GM12878 (cell line): Measurements from ENCODE around the gene DTL. TPM values are rescaled to one million over a fixed set of nuclear protein-coding genes. Genes with fewer than 3 reads are reported as not detected.

ENCODE experiments used
- ATAC-seq: fragments of 200-7000 bp; cut with Tn5 transposase; 3 replicates; pipeline ENCODE4 v1.9.1; 2020; ENCODE audit warnings: mild to moderate bottlenecking, moderate library complexity
- BruUV-seq: library from RNA; stranded (reverse); fragments of 400-500 nt; replicated peaks from 2 replicates; lab custom pipeline; 2021; lab: Mats Ljungman, UMichigan
- CTCF ChIA-PET: fragments of 300-600 bp; sonication (Branson Sonifier 250); formaldehyde crosslinking; extraction: SDS; loops from one replicate; lab custom pipeline; 2021; ENCODE audit warnings: inconsistent platforms; lab: Yijun Ruan, JAX
- POLR2A ChIA-PET: fragments of 350-600 bp; formaldehyde crosslinking; extraction: SDS; loops from one replicate; lab custom pipeline; 2021; ENCODE audit warnings: inconsistent platforms; lab: Charles Lee
- RAD21 ChIA-PET: fragments of 300-600 bp; sonication (Branson Sonifier 250); formaldehyde crosslinking; loops from one replicate; lab custom pipeline; 2023; ENCODE audit warnings: antibody characterized with exemption; ENCODE audit not compliant: unreplicated experiment; lab: Charles Lee
- SMC1A ChIA-PET: fragments of 300-600 bp; sonication (Branson Sonifier 250); formaldehyde crosslinking; loops from one replicate; lab custom pipeline; 2023; ENCODE audit not compliant: unreplicated experiment, uncharacterized antibody; lab: Charles Lee
- DNase-seq: peaks from one replicate; pipeline ENCODE4 v3.0.0-alpha.2; 2011; ENCODE audit warnings: low read depth, low spot score
- FAIRE-seq: peaks from 3 replicates; lab custom pipeline; 2011; peaks lifted over from hg19 to GRCh38; lab: Jason Lieb, UNC
- H2AFZ ChIP-seq: 2 replicates; pipeline ENCODE4 v1.6.0; 2011; ENCODE audit warnings: low read depth, low read length, control low read depth; ENCODE audit not compliant: control insufficient read depth
- H3K27ac ChIP-seq: 2 replicates; pipeline ENCODE4 v1.5.1; 2011; ENCODE audit warnings: control low read depth; ENCODE audit not compliant: control insufficient read depth, insufficient read depth
- H3K27me3 ChIP-seq, 2 experiments: replicated peaks in 1 of 2; 2 replicates each; pipeline versions ENCODE4 v1.6.0 to v1.6.1; 2011; ENCODE audit warnings: low read length in 1 of 2; ENCODE audit not compliant: control insufficient read depth in 2 of 2, insufficient read depth in 2 of 2
- H3K36me3 ChIP-seq, 2 experiments: 2 replicates each; pipeline ENCODE4 v1.5.1; 2011; ENCODE audit warnings: low read length in 1 of 2; ENCODE audit not compliant: control insufficient read depth in 2 of 2, insufficient read depth in 2 of 2
- H3K4me1 ChIP-seq: 2 replicates; pipeline ENCODE4 v1.6.1; 2011; ENCODE audit warnings: mild to moderate bottlenecking, low read length, moderate library complexity, mixed read lengths; ENCODE audit not compliant: control insufficient read depth, insufficient read depth
- H3K4me2 ChIP-seq: 2 replicates; pipeline ENCODE4 v1.6.0; 2011; ENCODE audit warnings: control low read depth; ENCODE audit not compliant: control insufficient read depth, insufficient read depth
- H3K4me3 ChIP-seq: fragments of 200-600 bp; sonication (generic); 2 replicates; pipeline ENCODE4 v1.5.1; 2016
- H3K79me2 ChIP-seq: 2 replicates; pipeline ENCODE4 v1.6.0; 2011; ENCODE audit warnings: low read length; ENCODE audit not compliant: control insufficient read depth, insufficient read depth
- H3K9ac ChIP-seq: 2 replicates; pipeline ENCODE4 v1.8.0; 2011; ENCODE audit warnings: low read length, control low read depth, mixed read lengths; ENCODE audit not compliant: control insufficient read depth, insufficient read depth
- H3K9me3 ChIP-seq: replicated peaks from 3 replicates; pipeline ENCODE4 v1.5.1; 2011; ENCODE audit warnings: mild to moderate bottlenecking, low read length; ENCODE audit not compliant: control insufficient read depth, insufficient read depth
- H4K20me1 ChIP-seq: 2 replicates; pipeline ENCODE4 v1.6.0; 2011; ENCODE audit not compliant: control insufficient read depth, insufficient read depth
- BHLHE40 ChIP-seq, 2 experiments: fragments of 450-650 bp in 1 of 2; IDR thresholded peaks; 2 replicates each; pipeline ENCODE4 v1.6.1; 2011 to 2017; ENCODE audit warnings: low read depth in 2 of 2, borderline replicate concordance in 1 of 2, improper control_type of control experiment in 1 of 2, low read length in 1 of 2, mild to moderate bottlenecking in 1 of 2
- CBX3 ChIP-seq: fragments of 200-600 bp; sonication (generic); IDR thresholded peaks from 2 replicates; pipeline ENCODE4 v1.6.1; 2016; ENCODE audit warnings: low read depth, borderline replicate concordance
- CEBPB ChIP-seq, 2 experiments: fragments of 150-350 bp in 1 of 2; IDR thresholded peaks; 2 replicates each; pipeline ENCODE4 v1.6.1; 2012 to 2014; ENCODE audit warnings: low read depth in 2 of 2, low read length in 2 of 2, borderline replicate concordance in 1 of 2, inconsistent platforms in 1 of 2
- ETV6 ChIP-seq, 2 experiments: fragments of 450-650 bp in 1 of 2; IDR thresholded peaks in 1 of 2; conservative IDR thresholded peaks in 1 of 2; 2 replicates each; pipeline ENCODE4 v1.6.1; 2014; ENCODE audit warnings: antibody characterized with exemption in 1 of 2, borderline replicate concordance in 1 of 2, low read depth in 1 of 2, mild to moderate bottlenecking in 1 of 2, moderate library complexity in 1 of 2
- MTA2 ChIP-seq: fragments of 450-650 bp; IDR thresholded peaks from 2 replicates; pipeline ENCODE4 v1.6.1; 2016; ENCODE audit warnings: low read depth, mild to moderate bottlenecking, moderate library complexity
- NR2C1 ChIP-seq: fragments of 450-650 bp; IDR thresholded peaks from 2 replicates; pipeline ENCODE4 v1.6.1; 2017; ENCODE audit warnings: antibody characterized with exemption, mild to moderate bottlenecking, moderate library complexity
- PML ChIP-seq: IDR thresholded peaks from 2 replicates; pipeline ENCODE4 v1.6.1; 2012; ENCODE audit warnings: low read length, inconsistent platforms
- SMAD1 ChIP-seq: fragments of 450-650 bp; IDR thresholded peaks from 2 replicates; pipeline ENCODE4 v1.6.1; 2018; ENCODE audit warnings: mild to moderate bottlenecking, low read depth; ENCODE audit not compliant: partially characterized antibody
- SMARCA5 ChIP-seq: fragments of 450-650 bp; IDR thresholded peaks from 2 replicates; pipeline ENCODE4 v1.6.1; 2017; ENCODE audit warnings: mild to moderate bottlenecking
- TCF12 ChIP-seq: IDR thresholded peaks from 2 replicates; pipeline ENCODE4 v1.6.1; 2011; ENCODE audit warnings: low read depth, mild to moderate bottlenecking, low read length
- ZNF274 ChIP-seq: IDR thresholded peaks from one replicate; pipeline ENCODE4 v1.8.0; 2011; ENCODE audit not compliant: insufficient read length, insufficient read depth
- ZZZ3 ChIP-seq: IDR thresholded peaks from 2 replicates; pipeline ENCODE4 v1.6.1; 2011; ENCODE audit warnings: low read depth; ENCODE audit not compliant: control insufficient read depth, insufficient read length
- WGBS: methylation state at CpG from one replicate; pipeline ENCODE4 v1.1.6; 2016; ENCODE audit warnings: low lambda C conversion rate; ENCODE audit not compliant: insufficient replicate concordance, insufficient coverage; ENCODE audit errors: missing lambda C conversion rate; 5-methylcytosine and 5-hydroxymethylcytosine counted together
- in situ Hi-C: fragments of 300-500 bp; cut with MboI; formaldehyde crosslinking; loops from 9 replicates; pipeline ENCODE4 v1.14.3; 2018; ENCODE audit warnings: mixed read lengths
- intact Hi-C: fragments of 100-400 bp; cut with micrococcal nuclease; formaldehyde crosslinking; loops from one replicate; pipeline ENCODE4 v1.14.2; 2022; ENCODE audit not compliant: unreplicated experiment
- polyA plus RNA-seq, 11 experiments: library from polyadenylated mRNA; depleted of rRNA in 4 of 11; unstranded in 6 of 11; stranded (reverse) in 5 of 11; fragments of >200 nt; fragmentation: Nextera tagmentation in 4 of 11; fragmentation: Illumina TruSeq in 1 of 11; extraction: Ambion mirVana in 4 of 11; extraction: Trizol in 1 of 11; gene quantifications; 1 replicate in 1 of 11; 2 replicates in 10 of 11; pipeline versions ENCODE4 v1.2.1 to v1.2.3, GENCODE V29; 2011 to 2016; ENCODE audit warnings: inconsistent platforms in 2 of 11, missing spikeins in 2 of 11, low read depth in 1 of 11
- total RNA-seq, 4 experiments: library from RNA; depleted of rRNA in 3 of 4; stranded (reverse); fragments of >200 nt in 3 of 4; fragmentation: Illumina TruSeq in 1 of 4; extraction: Trizol in 1 of 4; gene quantifications; 2 replicates each; pipeline versions ENCODE4 v1.2.1 to v1.2.3, GENCODE V29; 2013 to 2021
- TF ChIP-seq, protein P1 (sequence below): fragments of 450-650 bp; IDR thresholded peaks from 2 replicates; pipeline ENCODE4 v1.6.1; 2016; ENCODE audit warnings: mild to moderate bottlenecking, moderate library complexity, borderline replicate concordance
- TF ChIP-seq, protein P2 (sequence below): fragments of 450-650 bp; IDR thresholded peaks from 2 replicates; pipeline ENCODE4 v1.6.1; 2017; ENCODE audit warnings: mild to moderate bottlenecking, moderate library complexity

DTL gene
- total and polyA plus RNA-seq, 10 of the 15 experiments (the other 5 are each of a cell fraction or from before 2014, with no cell fraction given), result 24.1 to 73.4 (median 52.2) TPM

DNA sequence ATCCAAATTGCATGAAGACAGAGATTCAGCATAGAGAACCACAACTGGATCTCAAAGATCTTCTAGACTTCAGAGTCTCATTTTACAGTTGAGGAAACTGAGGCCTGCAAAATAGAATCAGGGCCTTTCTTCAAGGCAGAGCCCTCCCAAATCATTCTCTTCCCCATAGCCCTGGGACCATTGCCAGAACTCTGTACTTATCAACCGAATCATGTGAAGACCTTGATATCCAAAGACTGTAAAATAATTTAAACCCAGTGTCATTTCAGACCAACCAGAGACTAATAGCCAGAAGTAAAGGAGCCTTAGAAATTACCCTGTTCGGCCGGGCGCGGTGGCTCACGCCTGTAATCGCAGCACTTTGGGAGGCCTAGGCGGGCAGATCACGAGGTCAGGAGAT, 90.1 kb downstream of the DTL start:
- BruUV-seq, result no TSS peak
- 98% methylated on average over 9 of the region's 9 CpGs for WGBS
- DNase-seq, result no peak
- Histone ChIP-seq H3K4me2 (no peak overlapping the region), H3K4me1 (no peaks in the 10 kb centered on the region), H4K20me1 (no peaks in the 10 kb centered on the region), H3K9ac (no peak overlapping the region), H2AFZ (no peak overlapping the region), H3K79me2 (no peaks in the 10 kb centered on the region), H3K36me3 (peaks cover 0 to 2% of the 10 kb centered on the region in 2 experiments; a peak in 3 of 4 replicates), H3K4me3 (no peak overlapping the region), H3K27me3 (no peaks in the 10 kb centered on the region), H3K27ac (no peak overlapping the region), H3K9me3 (no peaks in the 10 kb centered on the region)
- in situ Hi-C loops (no loop called here), intact Hi-C loops (no loop called here)
- ATAC-seq, result no peak
- ChIA-PET CTCF (no interaction called here), RAD21 (no interaction called here), SMC1A (no interaction called here), POLR2A (no interaction called here)
- FAIRE-seq, result no peak
- TF ChIP-seq CBX3, result no peak
- TF ChIP-seq, protein P1, sequence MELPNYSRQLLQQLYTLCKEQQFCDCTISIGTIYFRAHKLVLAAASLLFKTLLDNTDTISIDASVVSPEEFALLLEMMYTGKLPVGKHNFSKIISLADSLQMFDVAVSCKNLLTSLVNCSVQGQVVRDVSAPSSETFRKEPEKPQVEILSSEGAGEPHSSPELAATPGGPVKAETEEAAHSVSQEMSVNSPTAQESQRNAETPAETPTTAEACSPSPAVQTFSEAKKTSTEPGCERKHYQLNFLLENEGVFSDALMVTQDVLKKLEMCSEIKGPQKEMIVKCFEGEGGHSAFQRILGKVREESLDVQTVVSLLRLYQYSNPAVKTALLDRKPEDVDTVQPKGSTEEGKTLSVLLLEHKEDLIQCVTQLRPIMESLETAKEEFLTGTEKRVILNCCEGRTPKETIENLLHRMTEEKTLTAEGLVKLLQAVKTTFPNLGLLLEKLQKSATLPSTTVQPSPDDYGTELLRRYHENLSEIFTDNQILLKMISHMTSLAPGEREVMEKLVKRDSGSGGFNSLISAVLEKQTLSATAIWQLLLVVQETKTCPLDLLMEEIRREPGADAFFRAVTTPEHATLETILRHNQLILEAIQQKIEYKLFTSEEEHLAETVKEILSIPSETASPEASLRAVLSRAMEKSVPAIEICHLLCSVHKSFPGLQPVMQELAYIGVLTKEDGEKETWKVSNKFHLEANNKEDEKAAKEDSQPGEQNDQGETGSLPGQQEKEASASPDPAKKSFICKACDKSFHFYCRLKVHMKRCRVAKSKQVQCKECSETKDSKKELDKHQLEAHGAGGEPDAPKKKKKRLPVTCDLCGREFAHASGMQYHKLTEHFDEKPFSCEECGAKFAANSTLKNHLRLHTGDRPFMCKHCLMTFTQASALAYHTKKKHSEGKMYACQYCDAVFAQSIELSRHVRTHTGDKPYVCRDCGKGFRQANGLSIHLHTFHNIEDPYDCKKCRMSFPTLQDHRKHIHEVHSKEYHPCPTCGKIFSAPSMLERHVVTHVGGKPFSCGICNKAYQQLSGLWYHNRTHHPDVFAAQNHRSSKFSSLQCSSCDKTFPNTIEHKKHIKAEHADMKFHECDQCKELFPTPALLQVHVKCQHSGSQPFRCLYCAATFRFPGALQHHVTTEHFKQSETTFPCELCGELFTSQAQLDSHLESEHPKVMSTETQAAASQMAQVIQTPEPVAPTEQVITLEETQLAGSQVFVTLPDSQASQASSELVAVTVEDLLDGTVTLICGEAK, result no peak
- no peak for TF ChIP-seq TCF12
- no peak for TF ChIP-seq NR2C1
- TF ChIP-seq ZNF274, result no peak
- no peak for TF ChIP-seq SMAD1
- no peak for TF ChIP-seq BHLHE40 (IDR thresholded peaks at IDR 0.05; ENCODE audit: borderline replicate concordance in 1 of 2, low read depth in 2 of 2, low read length in 1 of 2)
- no peak for TF ChIP-seq PML
- no peak for TF ChIP-seq CEBPB (IDR thresholded peaks at IDR 0.05; ENCODE audit: borderline replicate concordance in 1 of 2, low read depth in 2 of 2, low read length in 2 of 2)
- TF ChIP-seq MTA2, result no peak
- TF ChIP-seq, protein P2, sequence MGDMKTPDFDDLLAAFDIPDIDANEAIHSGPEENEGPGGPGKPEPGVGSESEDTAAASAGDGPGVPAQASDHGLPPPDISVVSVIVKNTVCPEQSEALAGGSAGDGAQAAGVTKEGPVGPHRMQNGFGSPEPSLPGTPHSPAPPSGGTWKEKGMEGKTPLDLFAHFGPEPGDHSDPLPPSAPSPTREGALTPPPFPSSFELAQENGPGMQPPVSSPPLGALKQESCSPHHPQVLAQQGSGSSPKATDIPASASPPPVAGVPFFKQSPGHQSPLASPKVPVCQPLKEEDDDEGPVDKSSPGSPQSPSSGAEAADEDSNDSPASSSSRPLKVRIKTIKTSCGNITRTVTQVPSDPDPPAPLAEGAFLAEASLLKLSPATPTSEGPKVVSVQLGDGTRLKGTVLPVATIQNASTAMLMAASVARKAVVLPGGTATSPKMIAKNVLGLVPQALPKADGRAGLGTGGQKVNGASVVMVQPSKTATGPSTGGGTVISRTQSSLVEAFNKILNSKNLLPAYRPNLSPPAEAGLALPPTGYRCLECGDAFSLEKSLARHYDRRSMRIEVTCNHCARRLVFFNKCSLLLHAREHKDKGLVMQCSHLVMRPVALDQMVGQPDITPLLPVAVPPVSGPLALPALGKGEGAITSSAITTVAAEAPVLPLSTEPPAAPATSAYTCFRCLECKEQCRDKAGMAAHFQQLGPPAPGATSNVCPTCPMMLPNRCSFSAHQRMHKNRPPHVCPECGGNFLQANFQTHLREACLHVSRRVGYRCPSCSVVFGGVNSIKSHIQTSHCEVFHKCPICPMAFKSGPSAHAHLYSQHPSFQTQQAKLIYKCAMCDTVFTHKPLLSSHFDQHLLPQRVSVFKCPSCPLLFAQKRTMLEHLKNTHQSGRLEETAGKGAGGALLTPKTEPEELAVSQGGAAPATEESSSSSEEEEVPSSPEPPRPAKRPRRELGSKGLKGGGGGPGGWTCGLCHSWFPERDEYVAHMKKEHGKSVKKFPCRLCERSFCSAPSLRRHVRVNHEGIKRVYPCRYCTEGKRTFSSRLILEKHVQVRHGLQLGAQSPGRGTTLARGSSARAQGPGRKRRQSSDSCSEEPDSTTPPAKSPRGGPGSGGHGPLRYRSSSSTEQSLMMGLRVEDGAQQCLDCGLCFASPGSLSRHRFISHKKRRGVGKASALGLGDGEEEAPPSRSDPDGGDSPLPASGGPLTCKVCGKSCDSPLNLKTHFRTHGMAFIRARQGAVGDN, result no peak
- TF ChIP-seq SMARCA5, result no peak
- TF ChIP-seq ZZZ3, result no peak
- TF ChIP-seq ETV6 (conservative IDR thresholded peaks at IDR 0.05 in 1 of 2, IDR thresholded peaks at IDR 0.05 in 1 of 2; ENCODE audit: borderline replicate concordance in 1 of 2, low read depth in 1 of 2), result no peak
